A172 (cell line): ENCODE measurements around the gene CAMK4. TPM values are rescaled to one million over a fixed set of nuclear protein-coding genes. Genes with fewer than 3 reads are reported as not detected.
"Not testable (repeated sequence)": the region's sequence is repeated elsewhere in the genome, so short reads cannot be mapped to it uniquely, and the experiment has no call there.

ENCODE experiments used
- DNase-seq: peaks from one replicate; pipeline ENCODE4 v3.0.0-alpha.2; 2015; ENCODE audit warnings: low spot score
- total RNA-seq: library from RNA; depleted of rRNA; stranded (reverse); fragments of >200 nt; shearing (Covaris generic); gene quantifications from 2 replicates; pipeline ENCODE4 v1.2.3, GENCODE V29; 2014

CAMK4 gene
- total RNA-seq, 1 experiment from 2014 or later = 12.9 TPM

- DNase-seq = no peak
Measured at GRCh38 chr5:111379391-111379816, 155.2 kb downstream of the CAMK4 start.

DNA sequence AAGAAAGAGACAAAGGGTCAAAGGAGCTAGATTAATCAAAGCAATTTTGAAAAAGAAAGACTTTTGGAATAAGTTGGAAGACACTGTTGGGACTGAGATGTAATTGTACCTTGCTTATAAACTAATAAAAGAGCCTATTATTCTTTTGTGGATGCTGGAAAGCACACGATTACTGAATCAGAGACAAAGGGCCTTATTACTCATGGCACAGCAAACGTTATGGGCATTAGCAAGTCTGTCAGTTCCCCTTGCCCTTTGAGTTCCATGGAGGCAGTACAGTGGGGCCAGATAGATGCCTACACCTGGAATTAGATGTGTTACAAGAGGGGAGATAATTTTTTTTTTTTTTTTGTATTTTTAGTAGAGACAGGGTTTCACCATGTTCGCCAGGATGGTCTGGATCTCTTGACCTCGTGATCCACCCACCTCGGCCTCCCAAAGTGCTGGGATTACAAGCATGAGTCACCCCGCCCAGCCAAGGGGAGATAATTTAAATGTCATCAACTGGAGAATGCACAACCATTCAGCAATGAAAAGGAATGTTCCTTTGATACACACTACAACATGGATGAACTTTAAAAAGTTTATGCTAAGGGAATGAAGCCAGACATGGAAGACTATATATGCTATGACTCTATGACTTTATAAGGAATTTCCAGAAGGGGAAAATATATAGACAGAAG, 159.2 kb downstream of the CAMK4 start:
- peak; percentile 30 for DNase-seq

DNA sequence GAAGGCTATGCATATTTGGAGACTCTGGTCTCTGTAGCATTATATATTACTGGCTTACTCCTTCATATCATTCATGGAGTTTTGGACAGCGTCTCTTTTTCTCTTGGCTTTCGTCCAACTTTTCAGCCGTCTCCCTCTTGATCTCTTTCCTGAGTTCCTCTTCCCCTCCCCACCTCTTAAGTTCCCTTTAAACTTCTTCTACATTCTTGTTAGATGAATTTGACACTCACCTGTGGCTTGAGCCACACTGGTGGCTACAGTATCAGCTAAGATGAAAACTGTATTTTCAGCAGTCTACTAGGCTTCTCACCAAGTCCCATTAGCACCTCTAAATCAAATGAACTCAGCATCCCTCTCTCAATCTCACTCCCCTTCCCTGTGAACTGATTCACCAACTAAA, 160.0 kb downstream of the CAMK4 start:
- DNase-seq = peak; percentile 20

DNA sequence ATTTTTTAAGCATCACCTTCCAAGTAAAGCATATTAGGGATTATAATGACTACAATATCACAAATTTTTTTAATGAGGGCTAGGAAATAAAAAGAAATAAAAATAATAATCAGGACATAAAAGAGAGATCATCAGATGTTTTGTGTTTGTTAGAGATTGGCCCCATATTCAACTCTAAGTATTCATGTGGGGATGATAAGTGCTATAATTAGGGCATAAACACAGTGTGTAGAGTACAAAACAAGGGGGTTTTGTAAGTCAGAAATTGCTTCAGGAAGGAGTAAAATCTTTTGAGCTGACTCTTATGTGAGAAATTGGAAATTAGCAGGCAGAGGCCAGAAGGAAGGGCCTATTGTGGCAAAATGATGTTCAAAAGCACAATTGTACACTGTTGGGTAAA, 160.9 kb downstream of the CAMK4 start:
- DNase-seq = no peak

GRCh38 chr5:111385970-111386831, 162.0 kb downstream of the CAMK4 start:
- DNase-seq = no peak

- no peak for DNase-seq
Measured at GRCh38 chr5:111386832-111387162, 162.6 kb downstream of the CAMK4 start.

GRCh38 chr5:111387361-111387760, 163.2 kb downstream of the CAMK4 start:
- DNase-seq = no peak

GRCh38 chr5:111389390-111390082, 165.4 kb downstream of the CAMK4 start:
- peak; percentile 82 for DNase-seq

- no peak for DNase-seq
Measured at GRCh38 chr5:111392181-111392580, 168.0 kb downstream of the CAMK4 start.

GRCh38 chr5:111394586-111394985, 170.4 kb downstream of the CAMK4 start:
- DNase-seq = peak; percentile 34

DNA sequence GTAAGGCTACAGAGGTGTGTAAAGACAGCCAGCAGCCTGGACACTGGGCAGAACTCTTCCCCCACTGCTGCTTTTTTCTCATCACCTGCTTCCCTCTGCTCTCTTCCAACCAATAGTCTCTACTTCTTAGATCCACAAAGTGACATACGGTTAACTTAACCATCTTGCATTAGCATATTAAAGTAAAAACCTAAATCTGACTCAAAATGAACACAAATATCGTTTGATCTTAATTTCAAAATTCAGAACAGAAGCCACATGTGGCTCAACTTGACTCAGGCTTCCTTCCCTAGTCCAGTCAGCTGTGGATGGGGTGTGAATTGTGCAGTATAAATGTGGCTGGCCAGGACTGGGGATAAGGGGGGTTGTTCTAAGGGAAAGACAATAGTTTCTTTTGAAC, 173.8 kb downstream of the CAMK4 start:
- no peak for DNase-seq

GRCh38 chr5:111399113-111399512, 174.9 kb downstream of the CAMK4 start:
- DNase-seq = no peak

DNA sequence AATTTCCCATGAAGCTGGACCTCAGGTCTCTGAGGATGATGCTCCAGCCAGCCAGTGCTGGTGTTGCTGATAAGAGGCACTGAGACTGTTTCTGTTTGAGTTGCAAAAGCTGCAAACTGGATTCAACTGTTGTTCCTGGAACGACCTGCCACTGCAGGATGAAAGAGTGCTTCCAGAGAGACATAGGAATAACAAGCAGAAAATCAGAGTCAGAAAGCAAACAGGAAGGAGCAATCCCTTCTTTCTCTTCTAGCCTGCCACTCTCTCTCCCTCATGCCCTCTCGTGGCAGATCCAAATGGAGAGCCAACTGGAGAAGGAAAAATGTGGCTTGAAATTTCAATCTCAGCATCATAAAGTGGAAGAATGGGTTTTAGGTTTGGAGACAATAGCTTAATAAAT, 177.7 kb downstream of the CAMK4 start:
- DNase-seq = no peak

DNA sequence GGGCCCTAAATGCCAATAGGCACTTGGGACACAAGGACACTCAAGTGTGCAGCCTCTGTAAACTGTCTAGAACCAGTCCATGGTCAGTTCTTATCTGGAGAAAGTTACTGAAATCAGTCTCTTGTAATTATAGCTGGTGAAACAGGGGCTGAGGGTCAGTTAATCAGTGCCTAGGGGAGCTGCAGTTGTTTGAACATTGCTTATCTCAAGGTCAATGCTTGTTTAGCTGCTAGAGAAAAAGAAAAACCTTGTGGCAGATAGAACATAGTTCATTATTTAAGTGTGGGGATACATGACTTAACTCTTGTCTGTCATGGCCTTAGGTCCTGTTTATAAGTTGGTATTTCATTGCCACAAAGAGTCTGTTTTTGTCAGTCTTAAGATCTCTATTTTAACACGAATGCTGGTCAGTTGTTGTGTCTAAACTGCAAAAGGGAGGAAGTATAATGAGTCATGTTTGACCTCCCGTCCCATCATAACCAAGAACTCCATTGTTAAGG, 180.1 kb downstream of the CAMK4 start:
- no peak for DNase-seq

DNA sequence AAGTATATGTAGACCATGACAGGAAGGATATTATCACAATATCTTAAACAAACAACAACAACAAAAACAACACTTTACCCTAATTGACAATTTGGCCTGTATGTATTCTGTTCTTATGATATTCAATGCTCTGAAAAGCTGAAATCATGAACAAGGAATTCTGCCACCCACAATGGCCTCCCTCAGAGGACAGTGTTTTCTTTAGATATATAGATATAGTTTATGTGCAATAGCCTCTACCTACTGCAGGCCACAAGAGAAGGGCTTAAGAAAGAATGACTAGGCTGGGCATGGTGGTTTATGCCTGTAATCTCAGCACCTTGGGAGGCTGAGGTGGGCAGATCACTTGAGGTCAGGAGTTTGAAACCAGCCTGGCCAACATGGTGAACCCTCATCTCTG, 183.4 kb downstream of the CAMK4 start:
- no peak for DNase-seq

DNA sequence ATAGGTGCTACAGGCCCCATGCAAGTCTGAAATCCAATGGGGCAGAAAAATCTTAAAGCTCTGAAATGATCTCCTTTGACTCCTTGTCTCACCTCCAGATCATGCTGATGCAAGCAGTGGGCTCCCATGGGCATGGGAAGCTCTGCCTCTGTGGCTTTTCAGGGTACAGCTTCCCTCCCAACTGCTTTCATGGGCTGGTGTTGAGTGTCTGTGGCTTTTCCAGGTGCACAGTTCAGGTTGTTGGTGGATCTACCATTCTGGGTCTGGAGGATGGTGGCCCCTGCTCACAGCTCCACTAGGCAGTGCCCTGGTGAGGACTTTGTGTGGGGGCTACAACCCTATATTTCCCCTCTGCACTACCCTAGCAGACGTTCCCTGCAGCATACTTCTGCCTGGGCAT, 184.6 kb downstream of the CAMK4 start:
- DNase-seq = no peak

DNA sequence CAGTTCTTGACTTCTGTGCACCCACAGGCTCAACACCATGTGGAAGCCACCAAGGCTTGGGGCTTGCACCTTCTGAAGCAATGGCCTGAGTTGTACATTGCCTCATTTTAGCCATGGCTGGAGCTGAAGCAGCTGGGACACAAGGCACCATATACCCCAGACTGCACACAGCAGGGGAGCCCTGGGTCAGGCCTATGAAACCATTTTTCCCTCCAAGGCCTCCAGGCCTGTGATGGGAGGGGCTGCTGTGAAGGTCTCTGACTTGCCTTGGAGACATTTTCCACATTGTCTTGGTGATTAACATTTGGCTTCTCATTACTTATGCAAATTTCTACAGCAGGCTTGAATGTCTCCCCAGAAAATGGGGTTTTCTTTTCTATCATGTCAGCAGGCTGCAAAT, 185.1 kb downstream of the CAMK4 start:
- DNase-seq = not testable (repeated sequence)

- not testable (repeated sequence) for DNase-seq
Measured at GRCh38 chr5:111410067-111410466, 185.9 kb downstream of the CAMK4 start.

- peak; percentile 33 for DNase-seq
Measured at GRCh38 chr5:111411301-111411700, 187.1 kb downstream of the CAMK4 start.

GRCh38 chr5:111412593-111412992, 188.4 kb downstream of the CAMK4 start:
- DNase-seq = no peak

DNA sequence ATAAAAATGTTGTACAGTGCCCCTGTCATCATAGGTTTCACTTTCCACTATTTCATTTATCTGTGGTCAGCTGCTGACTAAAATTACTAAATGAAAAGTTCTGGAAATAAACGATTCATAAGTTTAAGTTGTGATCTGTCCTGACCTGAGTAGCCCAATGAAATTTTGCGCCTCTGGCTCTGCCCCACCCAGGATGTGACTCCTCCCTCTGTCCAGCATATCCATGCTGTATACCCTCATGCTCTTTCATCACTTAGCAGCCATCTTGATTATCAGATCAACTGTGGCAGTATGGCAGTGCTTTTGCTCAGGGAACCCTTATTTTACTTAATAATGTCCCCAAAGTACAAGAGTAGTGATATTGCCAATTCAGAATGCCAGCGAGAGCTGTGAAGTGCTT, 190.9 kb downstream of the CAMK4 start:
- DNase-seq = no peak

DNA sequence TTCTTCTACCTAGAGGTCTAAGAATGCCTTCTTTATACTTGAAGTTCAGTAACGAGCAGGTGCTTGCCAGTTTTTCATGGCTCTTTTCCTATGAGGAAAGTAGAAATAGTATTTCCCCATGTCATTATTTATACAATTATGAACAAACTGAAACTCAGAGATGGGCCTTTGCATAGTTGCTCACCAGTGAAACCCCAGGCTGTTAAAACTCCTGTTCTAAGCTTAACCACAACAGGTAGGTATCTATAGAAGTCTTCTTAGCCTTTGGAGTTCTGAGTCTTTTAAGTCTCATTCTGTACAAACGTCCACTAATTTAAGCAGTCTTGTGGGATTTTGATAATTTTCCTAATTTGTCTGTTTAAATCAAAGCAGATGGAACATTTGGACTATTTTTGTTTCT, 198.1 kb downstream of the CAMK4 start:
- DNase-seq = no peak
